Activated CD8-positive, alpha-beta memory T cell treated with anti-CD3 and anti-CD28 coated beads for 36 hours (primary cell): ENCODE data around the gene LDHB. TPM values are rescaled to one million over a fixed set of nuclear protein-coding genes. Genes with fewer than 3 reads are reported as not detected.
"Not testable (repeated sequence)": the region's sequence is repeated elsewhere in the genome, so short reads cannot be mapped to it uniquely, and the experiment has no call there.

Experiments used
- CTCF ChIA-PET: fragments of 350-600 bp; sonication (Branson Sonifier 250); formaldehyde crosslinking; loops from one replicate; lab custom pipeline; 2021; ENCODE audit warnings: antibody characterized with exemption; lab: Charles Lee
- POLR2A ChIA-PET: fragments of 350-600 bp; sonication (Branson Sonifier 250); formaldehyde crosslinking; loops from one replicate; lab custom pipeline; 2021; ENCODE audit warnings: antibody characterized with exemption; lab: Charles Lee
- total RNA-seq, 2 experiments: library from RNA; stranded (reverse); gene quantifications; one replicate each; pipeline ENCODE4 v1.2.3, GENCODE V29; 2021

LDHB gene
- total RNA-seq, 2 experiments from 2014 or later = 1,753 to 1,754 TPM

DNA sequence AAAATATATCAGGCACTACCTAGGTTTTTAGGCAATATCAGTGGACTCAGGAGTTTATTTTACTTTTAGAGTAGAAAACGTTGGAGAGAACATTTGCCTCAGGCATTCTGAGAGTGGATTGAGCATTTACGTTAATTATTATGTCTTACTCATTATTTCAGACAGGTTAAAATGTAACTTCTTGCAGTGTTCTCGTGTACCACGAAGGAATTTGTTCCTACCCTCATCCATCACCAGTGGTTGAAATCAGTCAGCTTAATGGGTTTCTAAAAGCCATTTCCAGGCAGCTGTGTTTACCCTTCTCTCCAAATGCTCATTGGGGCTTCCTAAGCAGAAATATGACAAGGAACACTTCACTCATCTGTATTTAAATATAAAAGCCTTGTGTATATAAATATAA, 9.1 kb upstream of the LDHB start:
- CTCF ChIA-PET = no interaction called here

DNA sequence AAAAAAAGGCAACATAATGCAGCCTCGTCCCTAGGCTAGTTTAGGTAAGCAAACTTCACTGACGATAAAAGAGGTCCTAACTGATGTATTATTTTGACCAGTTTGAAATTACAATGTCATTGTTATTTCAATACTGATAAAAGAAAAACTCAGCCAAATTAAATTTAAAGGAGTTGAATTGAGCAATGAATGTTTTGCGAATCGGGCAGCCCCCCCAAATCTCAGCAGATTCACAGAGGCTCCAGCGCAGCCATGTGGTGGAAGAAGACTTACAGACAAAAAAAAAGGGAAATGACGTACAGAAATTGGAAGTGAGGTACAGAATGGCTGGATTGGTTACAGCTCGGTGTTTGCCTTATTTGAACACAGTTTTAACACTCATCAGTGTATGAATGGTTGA, 8.2 kb upstream of the LDHB start:
- ChIA-PET POLR2A (no interaction called here), CTCF (no interaction called here)

More for the DNA sequence above, 9.1 kb upstream of the LDHB start:
- POLR2A ChIA-PET = no interaction called here

DNA sequence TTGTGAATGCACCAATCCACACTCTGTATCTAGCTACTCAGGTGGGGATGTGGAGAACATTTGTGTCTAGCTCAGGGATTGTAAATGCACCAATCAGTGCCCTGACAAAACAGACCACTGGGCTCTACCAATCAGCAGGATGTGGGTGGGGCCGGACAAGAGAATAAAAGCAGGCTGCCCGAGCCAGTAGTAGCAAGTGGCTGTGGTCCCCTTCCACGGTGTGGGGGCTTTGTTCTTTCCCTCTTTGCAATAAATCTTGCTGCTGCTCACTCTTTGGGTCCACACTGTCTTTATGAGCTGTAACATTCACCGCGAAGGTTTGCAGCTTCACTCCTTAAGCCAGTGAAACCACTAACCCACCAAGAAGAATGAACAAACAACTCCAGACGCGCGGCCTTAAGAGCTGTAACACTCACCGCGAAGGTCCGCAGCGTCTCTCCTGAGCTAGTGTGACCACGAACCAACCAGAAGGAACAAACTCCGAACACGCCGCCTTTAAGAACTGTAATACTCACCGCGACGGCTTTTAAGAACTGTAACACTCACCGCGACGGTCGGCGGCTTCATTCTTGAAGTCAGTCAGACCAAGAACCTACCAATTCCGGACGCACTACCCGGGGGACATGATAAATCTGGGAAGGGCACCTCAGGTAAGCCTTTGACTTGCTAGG, 4.6 kb upstream of the LDHB start:
- CTCF ChIA-PET = interaction anchor here (1.3 kb wide), 1 partner anchor 18 kb away, joined by 3 read pairs; no protein-coding TSS in a partner anchor

DNA sequence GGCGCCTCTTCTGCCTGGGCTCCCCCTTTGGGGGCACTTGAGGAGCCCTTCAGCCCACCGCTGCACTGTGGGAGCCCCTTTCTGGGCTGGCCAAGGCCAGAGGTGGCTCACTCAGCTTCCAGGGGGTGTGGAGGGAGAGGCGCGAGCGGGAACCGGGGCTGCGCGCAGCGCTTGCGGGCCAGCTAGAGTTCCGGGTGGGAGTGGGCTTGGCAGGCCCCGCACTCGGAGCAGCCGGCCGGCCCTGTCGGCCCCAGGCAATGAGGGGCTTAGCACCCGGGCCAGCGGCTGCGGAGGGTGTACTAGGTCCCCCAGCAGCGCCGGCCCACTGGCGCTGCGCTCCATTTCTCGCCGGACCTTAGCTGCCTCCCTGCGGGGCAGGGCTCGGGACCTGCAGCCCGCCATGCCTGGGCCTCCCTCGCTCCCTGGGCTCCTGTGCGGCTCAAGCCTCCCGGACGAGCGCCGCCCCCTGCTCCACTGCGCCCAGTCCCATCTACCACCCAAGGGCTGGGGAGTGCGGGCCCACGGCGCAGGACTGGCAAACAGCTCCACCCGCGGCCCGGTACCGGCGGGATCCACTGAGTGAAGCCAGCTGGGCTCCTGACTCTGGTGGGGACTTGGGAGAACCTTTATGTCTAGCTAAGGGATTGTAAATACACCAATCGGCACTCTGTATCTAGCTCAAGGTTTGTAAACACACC, 3.9 kb upstream of the LDHB start:
- CTCF ChIA-PET = interaction anchor here (1.3 kb wide), 1 partner anchor 17 kb away, joined by 3 read pairs; no protein-coding TSS in a partner anchor
- POLR2A ChIA-PET = not testable (repeated sequence)

More for the DNA sequence above, 4.6 kb upstream of the LDHB start:
- POLR2A ChIA-PET = no interaction called here

DNA sequence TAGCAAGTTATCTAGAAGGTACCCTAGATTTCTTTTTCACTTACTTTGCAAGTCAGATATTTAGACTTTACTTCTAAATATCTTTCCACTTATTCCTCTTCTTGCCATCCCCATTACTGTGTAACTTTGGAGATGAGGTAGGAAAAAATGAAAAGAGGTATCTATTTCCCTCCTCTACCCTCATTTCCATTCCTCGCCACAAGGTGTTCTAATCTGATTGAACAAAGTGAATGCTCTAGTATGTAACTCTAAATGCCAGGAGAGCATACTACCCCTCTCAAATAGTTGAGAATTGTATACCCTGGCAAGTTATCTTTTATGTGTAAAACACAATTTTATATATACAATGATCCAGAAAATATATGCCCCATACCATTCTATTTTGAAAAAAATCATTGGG, 1.7 kb upstream of the LDHB start:
- ChIA-PET POLR2A (no interaction called here), CTCF (no interaction called here)

DNA sequence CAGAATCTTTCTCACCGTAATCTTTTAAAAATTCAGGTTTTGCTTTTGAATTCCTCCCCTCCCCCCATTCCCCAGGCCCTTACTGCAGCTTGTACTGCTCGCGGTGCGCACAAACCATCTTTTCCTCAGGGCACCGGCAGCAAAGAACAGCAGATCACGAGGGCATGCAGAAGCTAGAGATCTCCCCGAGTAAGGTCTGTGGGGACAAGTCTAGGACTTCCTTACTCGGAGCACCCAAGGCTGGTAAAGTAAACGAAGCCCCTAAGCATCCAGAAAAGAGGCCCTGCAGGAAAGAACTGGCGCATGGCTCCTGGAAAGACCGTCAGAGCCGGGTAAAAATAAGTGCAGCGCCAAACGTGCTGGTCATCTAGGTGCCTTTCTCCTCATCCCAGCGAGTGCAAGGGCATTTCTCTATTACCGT, 727 bp downstream of the LDHB start:
- ChIA-PET POLR2A (interaction anchor here (1.2 to 2.0 kb wide), 11 partner anchors 8 to 752 kb away, joined by 3 to 19 read pairs (median 4); partner anchors contain the start of genes GOLT1B, PYROXD1, RECQL and SPX), CTCF (interaction anchor here (0.6 to 1.6 kb wide), 5 partner anchors 13 to 743 kb away, joined by 3 to 6 read pairs (median 4); no protein-coding TSS in a partner anchor)

DNA sequence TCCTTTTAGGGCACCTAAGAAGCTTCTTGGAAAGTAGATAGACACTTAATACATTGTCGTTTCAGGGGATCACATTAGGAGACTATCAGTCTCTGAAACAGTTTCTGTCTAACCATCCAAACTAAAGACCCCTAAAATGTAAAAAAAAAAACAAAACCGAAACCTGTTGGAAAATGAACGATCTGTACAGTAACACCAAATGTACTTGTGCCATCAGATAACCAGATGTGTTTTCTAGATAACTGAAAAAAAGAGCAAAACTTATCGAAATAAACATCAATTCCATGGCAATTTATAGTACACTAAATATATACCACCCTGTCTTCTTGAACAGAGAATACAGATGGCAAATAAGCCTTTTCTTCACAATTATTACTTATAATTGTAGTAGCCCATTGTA, 2.1 kb downstream of the LDHB start:
- ChIA-PET POLR2A (no interaction called here), CTCF (no interaction called here)

DNA sequence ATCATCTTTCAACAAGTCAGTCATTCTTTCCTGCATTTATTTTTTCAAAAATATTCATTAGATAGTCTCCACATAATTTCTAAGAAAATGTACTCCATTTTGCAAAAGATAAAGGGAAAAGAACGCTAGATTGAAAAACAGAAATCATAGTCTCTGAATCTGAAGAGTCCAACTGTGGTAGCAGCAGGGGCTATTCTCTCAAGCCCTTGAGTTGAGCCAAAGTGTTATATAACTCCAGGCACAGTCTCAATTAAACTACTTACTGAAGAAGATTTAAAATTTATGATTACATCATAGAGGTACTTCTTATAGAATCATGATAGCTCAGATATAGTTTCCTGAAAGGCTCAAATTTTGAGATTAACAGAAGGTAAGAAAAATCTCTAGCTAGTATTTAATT, 5.8 kb downstream of the LDHB start:
- CTCF ChIA-PET = interaction anchor here (1.0 to 1.8 kb wide), 2 partner anchors 9 to 28 kb away, joined by 3 to 6 read pairs; no protein-coding TSS in a partner anchor
- POLR2A ChIA-PET = interaction anchor here (0.6 to 1.3 kb wide), 2 partner anchors 9 to 26 kb away, joined by 4 read pairs; no protein-coding TSS in a partner anchor

DNA sequence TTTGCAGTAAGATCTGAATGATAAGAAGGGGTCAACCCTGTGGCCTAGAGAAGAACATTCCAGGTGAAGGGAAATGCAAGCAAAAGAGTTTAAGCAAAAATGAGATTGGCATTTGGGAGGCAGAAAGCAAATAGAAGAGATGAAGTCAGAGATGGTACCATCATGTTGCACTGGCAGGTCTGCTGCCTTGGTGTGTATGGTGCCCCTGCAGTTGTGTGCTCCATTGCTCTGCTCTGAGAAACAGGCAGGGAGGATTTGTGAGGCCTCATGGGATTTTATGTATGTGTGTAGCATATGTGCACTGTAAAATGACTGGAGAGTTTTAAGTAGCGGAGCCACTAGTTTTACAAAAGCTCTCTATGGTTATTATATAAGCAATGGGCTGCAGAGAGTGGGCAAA, 6.6 kb downstream of the LDHB start:
- POLR2A ChIA-PET = no interaction called here
- CTCF ChIA-PET = no interaction called here

DNA sequence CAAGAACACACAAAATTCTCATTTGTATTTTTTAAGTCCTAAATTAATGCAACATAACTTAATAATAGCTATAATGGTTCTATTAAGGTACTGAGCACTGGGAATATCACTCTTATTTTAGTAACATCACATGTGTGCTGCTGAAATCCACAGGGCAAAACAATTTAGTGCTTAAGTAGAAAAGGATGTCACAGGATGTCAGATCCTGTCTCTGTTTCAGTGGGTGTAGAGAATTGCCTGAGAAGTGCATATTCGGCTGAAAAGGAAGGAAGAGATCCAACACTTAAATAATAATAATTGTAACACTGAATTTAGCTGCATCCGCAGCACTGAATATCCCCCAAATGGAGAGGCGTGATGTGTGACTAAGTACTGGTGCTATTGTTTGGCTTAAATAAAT, 8.6 kb downstream of the LDHB start:
- ChIA-PET CTCF (no interaction called here), POLR2A (interaction anchor here (1.2 kb wide), 1 partner anchor 8 kb away, joined by 5 read pairs; the partner anchor contains the start of gene LDHB)

DNA sequence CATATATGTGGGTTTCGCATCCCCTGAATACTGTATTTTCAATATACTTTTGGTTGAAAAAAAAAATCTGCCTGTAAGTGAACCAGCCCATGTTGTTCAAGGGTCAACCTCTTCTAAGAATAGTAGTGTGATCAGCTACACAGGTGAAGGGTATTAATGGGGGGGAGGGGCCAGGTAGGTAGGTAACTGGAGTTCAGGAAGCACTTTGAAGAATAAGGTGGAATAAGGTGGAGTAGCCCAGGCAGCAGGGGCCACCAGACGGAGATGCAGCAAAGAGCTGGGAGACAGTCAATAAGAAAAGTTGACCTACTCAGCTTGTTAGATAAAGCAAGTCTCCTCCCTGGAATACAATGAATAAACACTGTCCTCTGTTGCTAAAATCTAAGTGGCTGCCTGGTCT, 9.3 kb downstream of the LDHB start:
- POLR2A ChIA-PET = interaction anchor here (0.5 kb wide), 1 partner anchor 9 kb away, joined by 3 read pairs; the partner anchor contains the start of gene LDHB
- CTCF ChIA-PET = no interaction called here

DNA sequence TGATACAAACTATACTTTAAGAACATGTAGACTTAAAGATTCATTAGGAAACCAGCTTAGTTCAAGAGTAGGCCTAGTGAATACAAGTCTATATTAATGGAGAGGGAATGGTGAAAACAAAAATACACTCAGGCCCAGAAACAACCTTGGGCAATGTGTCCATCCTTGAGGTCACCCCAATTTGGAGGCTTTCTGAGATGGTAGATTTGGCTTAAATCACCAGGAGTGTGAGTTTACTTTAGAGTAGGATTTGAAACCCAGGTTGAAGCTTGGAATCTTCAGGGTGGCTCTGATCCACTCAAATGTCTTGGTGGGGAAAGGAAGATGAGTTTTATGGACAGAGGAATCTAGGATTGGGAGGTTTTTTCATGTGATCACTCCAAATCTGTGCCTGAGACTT, 10.5 kb downstream of the LDHB start:
- POLR2A ChIA-PET = interaction anchor here (0.8 to 0.9 kb wide), 2 partner anchors 10 to 16 kb away, joined by 3 read pairs; partner anchors contain the start of gene LDHB
- CTCF ChIA-PET = no interaction called here

DNA sequence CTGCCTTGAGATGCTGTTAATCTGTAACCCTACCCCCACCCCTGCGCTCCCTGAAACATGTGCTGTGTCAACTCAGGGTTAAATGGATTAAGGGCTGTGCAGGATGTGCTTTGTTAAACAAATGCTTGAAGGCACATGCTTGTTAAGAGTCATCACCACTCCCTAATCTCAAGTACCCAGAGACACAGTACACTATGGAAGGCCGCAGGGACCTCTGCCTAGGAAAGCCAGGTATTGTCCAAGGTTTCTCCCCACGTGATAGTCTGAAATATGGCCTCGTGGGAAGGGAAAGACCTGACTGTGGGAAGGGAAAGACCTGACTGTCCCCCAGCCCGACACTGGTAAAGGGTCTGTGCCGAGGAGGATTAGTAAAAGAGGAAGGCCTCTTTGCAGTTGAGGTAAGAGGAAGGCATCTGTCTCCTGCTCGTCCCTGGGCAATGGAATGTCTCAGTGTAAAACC, 12.6 kb downstream of the LDHB start:
- POLR2A ChIA-PET = interaction anchor here (0.8 kb wide), 1 partner anchor 81 kb away, joined by 5 read pairs; no protein-coding TSS in a partner anchor
- CTCF ChIA-PET = not testable (repeated sequence)

DNA sequence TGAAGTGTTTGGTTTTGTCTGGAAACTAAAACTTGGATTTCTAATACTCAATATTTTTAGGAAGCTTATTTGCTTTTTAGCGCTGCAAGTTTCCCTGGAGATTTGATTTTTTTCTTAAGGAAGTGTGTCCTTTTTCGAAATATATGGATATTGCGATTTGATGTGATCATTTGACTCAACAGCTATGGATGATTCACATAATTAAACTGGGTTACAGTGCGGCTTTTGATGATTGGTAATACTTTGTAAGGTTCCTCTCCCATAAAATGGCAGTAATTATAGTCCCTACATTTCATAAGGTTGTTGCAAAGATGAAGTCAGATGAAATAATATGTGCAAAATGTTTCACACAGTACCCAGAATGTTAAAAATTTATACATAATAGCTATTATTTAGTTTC, 13.1 kb downstream of the LDHB start:
- ChIA-PET POLR2A (interaction anchor here (0.8 to 0.9 kb wide), 2 partner anchors 12 to 81 kb away, joined by 3 to 5 read pairs; partner anchors contain the start of gene LDHB), CTCF (interaction anchor here (1.2 to 1.3 kb wide), 2 partner anchors 13 to 18 kb away, joined by 3 to 6 read pairs; partner anchors contain the start of gene LDHB)

DNA sequence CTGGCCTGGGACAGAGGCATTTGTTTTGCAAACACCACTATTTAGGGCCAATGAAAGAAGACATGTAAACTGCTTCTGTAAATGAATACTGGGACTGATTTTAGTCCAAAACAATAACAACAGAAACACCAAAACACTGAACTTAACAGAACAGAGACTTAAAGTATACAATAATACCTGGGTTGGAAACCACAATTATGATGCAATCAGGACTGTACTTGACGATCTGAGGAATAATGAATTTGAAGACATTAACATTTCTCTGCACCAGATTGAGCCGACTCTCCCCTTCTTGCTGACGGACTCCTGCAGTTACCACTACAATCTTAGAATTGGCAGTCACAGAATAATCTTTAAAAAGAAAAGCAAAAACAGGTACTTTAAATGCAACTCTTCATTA, 13.9 kb downstream of the LDHB start:
- CTCF ChIA-PET = interaction anchor here (1.2 to 1.3 kb wide), 2 partner anchors 13 to 19 kb away, joined by 3 to 6 read pairs; partner anchors contain the start of gene LDHB
- POLR2A ChIA-PET = interaction anchor here (0.9 kb wide), 2 partner anchors 10 to 13 kb away, joined by 3 read pairs; partner anchors contain the start of gene LDHB

DNA sequence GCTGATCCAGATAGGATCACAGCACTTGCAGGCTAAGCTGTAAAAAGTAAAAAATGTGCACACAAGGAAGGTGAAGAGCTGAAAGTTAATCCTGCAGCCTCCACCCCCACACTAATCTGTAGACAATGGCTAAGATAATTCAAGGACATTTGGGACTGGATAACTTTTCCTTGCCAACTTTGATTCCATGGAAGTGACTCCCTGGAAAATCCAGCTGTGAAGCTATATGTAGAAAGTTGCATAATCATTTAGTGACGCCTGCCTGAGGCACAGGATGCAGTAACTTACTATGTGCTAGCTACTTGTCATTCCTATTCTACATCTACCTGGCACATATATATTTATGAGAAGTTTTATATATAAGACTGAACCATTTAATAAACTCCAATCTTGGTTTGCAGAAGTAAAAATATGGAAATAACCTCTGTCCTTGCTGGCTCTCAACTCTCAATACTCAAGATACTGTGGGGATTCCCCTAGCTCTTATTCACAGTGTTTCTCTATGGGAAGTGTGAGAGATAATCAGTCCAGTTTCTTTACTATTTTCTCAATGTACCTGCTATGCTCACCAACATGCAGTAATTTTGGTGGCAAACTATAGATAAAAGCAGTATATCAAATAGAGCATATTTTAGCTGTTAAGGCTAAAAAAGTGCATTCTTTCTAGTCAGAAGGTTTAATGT, 14.8 kb downstream of the LDHB start:
- POLR2A ChIA-PET = interaction anchor here (0.5 to 0.9 kb wide), 2 partner anchors 9 to 11 kb away, joined by 3 to 4 read pairs; no protein-coding TSS in a partner anchor
- CTCF ChIA-PET = interaction anchor here (1.2 kb wide), 1 partner anchor 9 kb away, joined by 3 read pairs; no protein-coding TSS in a partner anchor

DNA sequence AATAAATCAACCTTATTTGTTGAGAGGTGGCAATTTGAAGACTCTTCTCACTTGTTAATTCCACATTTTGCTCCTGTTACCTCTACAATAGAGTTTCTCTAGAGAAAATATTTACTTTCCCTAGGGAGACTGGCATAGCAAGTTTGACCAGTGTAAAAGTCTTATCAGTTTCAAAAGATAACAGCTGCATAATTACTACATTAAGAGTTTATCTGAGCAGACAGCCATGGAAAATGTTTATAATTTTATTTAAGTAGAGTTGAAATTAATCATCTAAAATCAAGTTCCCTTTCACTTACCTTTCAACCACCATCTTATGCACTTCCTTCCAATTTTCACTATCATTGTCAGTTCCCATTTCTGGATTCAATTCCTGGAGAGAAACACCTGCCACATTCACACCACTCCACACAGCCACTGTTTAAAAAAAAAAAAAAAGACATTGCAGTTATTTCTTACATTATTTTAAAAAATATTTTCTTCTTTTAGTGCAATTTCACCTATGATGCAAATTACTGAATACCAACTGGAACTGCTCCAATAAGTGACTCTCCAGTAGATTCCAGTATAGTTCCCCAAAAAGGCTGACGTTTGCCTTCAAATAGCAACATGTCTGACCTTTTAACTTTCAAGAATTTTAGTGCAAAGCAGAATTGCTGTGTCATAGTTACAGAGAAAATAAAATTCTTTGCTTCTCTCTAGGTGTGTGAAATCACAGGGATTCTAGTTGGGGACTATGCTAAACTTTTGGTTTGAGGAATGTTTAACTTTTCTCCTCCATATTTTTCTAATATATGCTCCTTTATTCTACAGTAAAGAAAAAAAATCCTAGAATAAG, 19.4 kb downstream of the LDHB start:
- CTCF ChIA-PET = interaction anchor here (0.6 kb wide), 1 partner anchor 1024 kb away, joined by 4 read pairs; no protein-coding TSS in a partner anchor
- POLR2A ChIA-PET = no interaction called here

DNA sequence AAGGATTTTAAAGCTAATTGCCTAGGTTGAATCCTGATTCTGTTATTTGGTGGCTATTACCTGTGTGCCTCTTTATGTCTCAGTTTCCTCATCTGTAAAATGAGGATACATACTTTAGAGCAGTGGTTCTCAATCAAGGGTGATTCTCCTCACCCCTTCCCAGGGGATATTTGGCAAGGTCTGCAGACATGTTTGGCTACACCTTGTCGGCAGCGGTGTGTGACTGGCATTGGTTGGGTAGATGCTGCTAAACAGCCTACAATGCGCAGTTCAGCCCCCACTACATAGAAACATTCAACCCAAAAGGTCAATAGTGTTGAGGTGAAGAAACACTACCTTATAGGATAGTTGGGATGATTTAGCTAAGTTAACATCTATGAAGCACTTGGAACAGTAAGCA, 23.4 kb downstream of the LDHB start:
- ChIA-PET POLR2A (no interaction called here), CTCF (no interaction called here)
